ENCODE results near the gene COL6A1.

DNA sequence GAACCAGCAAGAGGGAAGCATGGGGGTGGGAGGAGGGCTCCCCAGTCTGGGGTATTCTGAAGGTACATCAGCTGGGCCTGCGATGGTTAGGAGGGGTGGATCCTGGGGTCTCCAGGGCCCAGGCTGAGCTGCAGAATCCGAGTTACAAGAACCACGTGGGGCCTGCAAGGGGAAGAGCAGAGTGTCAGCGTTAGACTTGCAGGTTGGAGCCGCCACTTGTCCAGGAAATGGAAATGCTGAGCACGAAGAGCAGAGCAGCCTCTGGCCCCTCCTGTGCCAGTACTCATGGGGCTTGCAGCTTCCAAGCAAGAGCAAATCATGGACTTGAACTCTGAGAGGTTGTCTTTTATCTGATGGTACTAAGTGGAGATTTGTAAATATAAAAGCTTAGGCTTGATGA, 47.5 kb upstream of the COL6A1 start:
- TF ChIP-seq EZH2 (IDR thresholded peaks at IDR 0.05; ENCODE audit: low read length, missing control alignments) (no peak), CTCF (conservative IDR thresholded peaks at IDR 0.05 in 1 of 2, IDR thresholded peaks at IDR 0.05 in 1 of 2; ENCODE audit: low read depth in 1 of 2, low read length in 2 of 2) (no peak)
